Stomach (tissue), 9 donors: Measurements from ENCODE around the gene FAAP100. TPM values are rescaled to one million over a fixed set of nuclear protein-coding genes. Genes with fewer than 3 reads are reported as not detected.
A peak's percentile ranks its signal among the peaks of the same experiment; 100 is the strongest.

Experiments
- DNase-seq, 2 donors: peaks; one replicate each; pipeline versions ENCODE4 v3.0.0 to v3.0.0-alpha.2; 2013 to 2019
- H3K27ac ChIP-seq, 5 donors: fragments of 200-600 bp in 4 of 5; sonication (generic) in 4 of 5; one replicate each; pipeline ENCODE4 v1.5.1; 2013 to 2019; ENCODE audit warnings: mild to moderate bottlenecking in 1 of 5, moderate library complexity in 1 of 5
- H3K27me3 ChIP-seq, 3 donors: fragments of 200-600 bp; sonication (generic); one replicate each; pipeline ENCODE4 v1.5.1; 2017 to 2019; ENCODE audit warnings: mixed run types in 1 of 3
- H3K36me3 ChIP-seq, 4 donors: fragments of 200-600 bp; sonication (generic); 1 replicate in 3 of 4; 2 replicates in 1 of 4; pipeline ENCODE4 v1.5.1; 2016 to 2019
- H3K4me1 ChIP-seq, 4 donors: fragments of 200-600 bp; sonication (generic); one replicate each; pipeline ENCODE4 v1.5.1; 2016 to 2019
- H3K4me3 ChIP-seq, 4 donors: fragments of 200-600 bp; sonication (generic) in 3 of 4; one replicate each; pipeline ENCODE4 v1.5.1; 2016 to 2019; ENCODE audit warnings: mild to moderate bottlenecking in 1 of 4
- H3K9me3 ChIP-seq, 4 donors: fragments of 200-600 bp; sonication (generic); one replicate each; pipeline ENCODE4 v1.5.1; 2016 to 2019
- CTCF ChIP-seq, 7 experiments: fragments of 450-650 bp in 4 of 7; fragments of 200-600 bp in 3 of 7; sonication (generic) in 3 of 7; IDR thresholded peaks; one replicate each; pipeline ENCODE4 v1.5.1; 2016 to 2019; ENCODE audit warnings: antibody characterized with exemption in 7 of 7, control low read depth in 2 of 7, mild to moderate bottlenecking in 1 of 7
- EP300 ChIP-seq: sonication (generic); formaldehyde crosslinking; IDR thresholded peaks from one replicate; pipeline ENCODE4 v1.6.1; 2017; ENCODE audit warnings: antibody characterized with exemption
- POLR2A ChIP-seq, 4 donors: fragments of 450-650 bp; IDR thresholded peaks; one replicate each; pipeline ENCODE4 v1.6.1; 2016; ENCODE audit warnings: antibody characterized with exemption in 4 of 4, control low read depth in 2 of 4, mild to moderate bottlenecking in 1 of 4, moderate library complexity in 1 of 4
- POLR2AphosphoS5 ChIP-seq, 3 donors: sonication (generic); formaldehyde crosslinking; IDR thresholded peaks; one replicate each; pipeline ENCODE4 v1.6.1; 2016; ENCODE audit warnings: antibody characterized with exemption in 3 of 3
- WGBS, 5 donors: extraction: QIAGEN DNeasy Blood & Tissue Kit in 3 of 5; methylation state at CpG; one replicate each; pipeline versions ENCODE4 v1.1.5 to v1.1.7; 2013 to 2018; 5-methylcytosine and 5-hydroxymethylcytosine counted together
- intact Hi-C: fragments of 100-400 bp; cut with DNase I; formaldehyde crosslinking; loops from one replicate; pipeline ENCODE4 v1.15.1; 2023; ENCODE audit warnings: low total_unique reads
- polyA plus RNA-seq, 3 donors: library from polyadenylated mRNA; stranded (reverse); fragments of 200-250 nt; gene quantifications; one replicate each; pipeline ENCODE4 v1.2.3, GENCODE V29; 2013
- total RNA-seq, 5 donors: library from RNA; depleted of rRNA; stranded (reverse); fragments of >200 nt; gene quantifications; one replicate each; pipeline versions ENCODE4 v1.1.0 to v1.2.3, GENCODE V29; 2014 to 2016
- donor health status: healthy with polysubstance abuse.
- donor health status: Bipolar disorder and iron deficiency.
- donor health status: healthy.

Gene FAAP100
- total and polyA plus RNA-seq, 8 donors, result 11.9 to 130 (median 24.3) TPM

GRCh38 chr17:81539961-81540675 is 12.0 kb downstream of the FAAP100 start:
- peaks cover 0 to 35% (median 25%) of the 10 kb centered on the region in 3 donors for H3K27me3 ChIP-seq
- no peak overlapping the region for H3K27ac ChIP-seq
- H3K4me3 ChIP-seq, result no peak overlapping the region
- no peak for TF ChIP-seq EP300
- TF ChIP-seq CTCF (IDR thresholded peaks at IDR 0.05), result no peak
- TF ChIP-seq POLR2AphosphoS5 (IDR thresholded peaks at IDR 0.05), result no peak
- no peak for TF ChIP-seq POLR2A (IDR thresholded peaks at IDR 0.05)
- no peaks in the 10 kb centered on the region for H3K9me3 ChIP-seq
- no peak for DNase-seq
- peaks cover 18 to 25% (median 23%) of the 10 kb centered on the region in 4 donors for H3K4me1 ChIP-seq
- WGBS, 5 donors, result 93 to 96% (median 94%) methylated on average over 19 to 28 of the region's 28 CpGs
- H3K36me3 ChIP-seq, result peaks cover 23 to 70% (median 66%) of the 10 kb centered on the region in 4 donors
- intact Hi-C loops, result no loop called here

- 79 to 88% (median 84%) methylated on average over 7 to 10 of the region's 10 CpGs for WGBS, 5 donors
- H3K27ac ChIP-seq, result no peak overlapping the region
- no peak for DNase-seq
- peaks cover 22 to 64% (median 61%) of the 10 kb centered on the region in 4 donors for H3K36me3 ChIP-seq
- no peak for TF ChIP-seq POLR2A (IDR thresholded peaks at IDR 0.05)
- no peak overlapping the region for H3K4me3 ChIP-seq
- no peaks in the 10 kb centered on the region for H3K9me3 ChIP-seq
- H3K4me1 ChIP-seq, result peaks cover 18 to 25% (median 23%) of the 10 kb centered on the region in 4 donors
- H3K27me3 ChIP-seq, result peaks cover 0 to 41% (median 25%) of the 10 kb centered on the region in 3 donors
- intact Hi-C loops, result no loop called here
These were observed 12.6 kb downstream of the FAAP100 start for GRCh38 chr17:81539571-81539900.

- TF ChIP-seq EP300 (no peak), CTCF (IDR thresholded peaks at IDR 0.05) (no peak), POLR2A (IDR thresholded peaks at IDR 0.05) (no peak), POLR2AphosphoS5 (IDR thresholded peaks at IDR 0.05) (no peak)
- intact Hi-C loops, result no loop called here
- no peak overlapping the region for H3K4me3 ChIP-seq
- peaks cover 18 to 25% (median 23%) of the 10 kb centered on the region in 4 donors for H3K4me1 ChIP-seq
- no peaks in the 10 kb centered on the region for H3K9me3 ChIP-seq
- no peak overlapping the region for H3K27ac ChIP-seq
- no peak for DNase-seq
- 82 to 89% (median 87%) methylated on average over 19 to 26 of the region's 26 CpGs for WGBS, 5 donors
- peaks cover 22 to 58% (median 54%) of the 10 kb centered on the region in 4 donors for H3K36me3 ChIP-seq
- H3K27me3 ChIP-seq, result peaks cover 0 to 47% (median 25%) of the 10 kb centered on the region in 3 donors
These were observed 13.2 kb downstream of the FAAP100 start for GRCh38 chr17:81538651-81539570.

- H3K4me1 ChIP-seq, result peaks cover 18 to 25% (median 23%) of the 10 kb centered on the region in 4 donors
- intact Hi-C loops, result no loop called here
- peak overlapping the region in 1 of 4 donors; percentile 18 for H3K4me3 ChIP-seq
- no peak for TF ChIP-seq CTCF (IDR thresholded peaks at IDR 0.05)
- no peak for TF ChIP-seq POLR2A (IDR thresholded peaks at IDR 0.05)
- no peak for TF ChIP-seq POLR2AphosphoS5 (IDR thresholded peaks at IDR 0.05)
- TF ChIP-seq EP300, result no peak
- peaks cover 0 to 52% (median 25%) of the 10 kb centered on the region in 3 donors for H3K27me3 ChIP-seq
- peak in 1 of 2 donors; percentile 64 for DNase-seq
- H3K27ac ChIP-seq, result no peak overlapping the region
- WGBS, 5 donors, result 46 to 66% (median 55%) methylated on average over 19 to 26 of the region's 26 CpGs
- H3K9me3 ChIP-seq, result no peaks in the 10 kb centered on the region
- H3K36me3 ChIP-seq, result peaks cover 17 to 49% (median 45%) of the 10 kb centered on the region in 4 donors
These were observed 14.1 kb downstream of the FAAP100 start for GRCh38 chr17:81537856-81538555.
